Measurements from ENCODE around the gene NAMPT. TPM values are rescaled to one million over a fixed set of nuclear protein-coding genes. Genes with fewer than 3 reads are reported as not detected.

NAMPT gene
- total RNA-seq, 1 donor from 2014 or later = 121 TPM

GRCh38 chr7:106205621-106206222, 79.1 kb downstream of the NAMPT start:
- intact Hi-C loops (cut with DNase I) = no loop called here
- DNase-seq (ENCODE audit: low spot score) = no peak

- intact Hi-C loops (cut with DNase I) = no loop called here
- no peak for DNase-seq (ENCODE audit: low spot score)
Measured at GRCh38 chr7:106203473-106203872, 81.3 kb downstream of the NAMPT start.

- intact Hi-C loops (cut with DNase I) = no loop called here
- no peak for DNase-seq (ENCODE audit: low spot score)
Measured at GRCh38 chr7:106201164-106201563, 83.6 kb downstream of the NAMPT start.

GRCh38 chr7:106199813-106200364, 84.9 kb downstream of the NAMPT start:
- intact Hi-C loops (cut with DNase I) = no loop called here
- DNase-seq (ENCODE audit: low spot score) = no peak

GRCh38 chr7:106199024-106199423, 85.8 kb downstream of the NAMPT start:
- no peak for DNase-seq (ENCODE audit: low spot score)
- intact Hi-C loops (cut with DNase I) = no loop called here

Other genes starting within 250 kb of the NAMPT start
- 58.3 TPM for gene SYPL1, start 172.7 kb downstream of the NAMPT start, total RNA-seq

All from cardiac septum (tissue), 1 donor.